Uterus (tissue), 4 donors: ENCODE data around the gene ESRRG. TPM values are rescaled to one million over a fixed set of nuclear protein-coding genes. Genes with fewer than 3 reads are reported as not detected.

Source experiments
- DNase-seq, 2 donors: peaks; one replicate each; pipeline ENCODE4 v3.0.0-alpha.2; 2019 to 2020
- H3K27ac ChIP-seq, 2 donors: fragments of 200-600 bp; sonication (generic); 1 replicate in 1 of 2; 2 replicates in 1 of 2; pipeline ENCODE4 v1.5.1; 2016 to 2018
- H3K27me3 ChIP-seq, 2 donors: fragments of 200-600 bp; sonication (generic); one replicate each; pipeline ENCODE4 v1.5.1; 2018 to 2019; ENCODE audit warnings: control low read depth in 1 of 2
- H3K36me3 ChIP-seq, 2 donors: fragments of 200-600 bp; sonication (generic); one replicate each; pipeline ENCODE4 v1.5.1; 2019; ENCODE audit warnings: control low read depth in 1 of 2
- H3K4me1 ChIP-seq, 2 donors: fragments of 200-600 bp; sonication (generic); one replicate each; pipeline ENCODE4 v1.5.1; 2018 to 2019; ENCODE audit warnings: control low read depth in 1 of 2
- H3K4me3 ChIP-seq, 2 donors: fragments of 200-600 bp; sonication (generic); 1 replicate in 1 of 2; 2 replicates in 1 of 2; pipeline ENCODE4 v1.5.1; 2018 to 2019; ENCODE audit warnings: mild to moderate bottlenecking in 1 of 2
- H3K9me3 ChIP-seq, 2 donors: fragments of 200-600 bp; sonication (generic); one replicate each; pipeline ENCODE4 v1.5.1; 2019; ENCODE audit warnings: control low read depth in 1 of 2
- CTCF ChIP-seq, 4 experiments: fragments of 200-600 bp in 2 of 4; fragments of 450-650 bp in 2 of 4; sonication (generic) in 2 of 4; IDR thresholded peaks; one replicate each; pipeline ENCODE4 v1.5.1; 2016 to 2019; ENCODE audit warnings: antibody characterized with exemption in 4 of 4, mild to moderate bottlenecking in 2 of 4, moderate library complexity in 1 of 4
- POLR2A ChIP-seq, 2 donors: fragments of 450-650 bp; IDR thresholded peaks; one replicate each; pipeline ENCODE4 v1.6.1; 2016; ENCODE audit warnings: antibody characterized with exemption in 2 of 2, mild to moderate bottlenecking in 1 of 2, moderate library complexity in 1 of 2
- intact Hi-C: fragments of 100-400 bp; cut with DNase I; formaldehyde crosslinking; loops from one replicate; pipeline ENCODE4 v1.15.1; 2023; ENCODE audit warnings: low total_unique reads
- total RNA-seq, 4 donors: library from RNA; depleted of rRNA in 3 of 4; stranded (reverse); fragments of >200 nt in 3 of 4; gene quantifications; one replicate each; pipeline versions ENCODE4 v1.1.0 to v1.2.4, GENCODE V29; 2014 to 2023
- donor health status: DM: yes; HTN: yes; CAD: no.

ESRRG gene
- total RNA-seq, 4 donors from 2014 or later, result 0.21 to 14.6 (median 0.29) TPM; not detected in 1

GRCh38 chr1:216466162-216466801 lies 256.9 kb downstream of the ESRRG start:
- H3K27ac ChIP-seq, result no peak overlapping the region

GRCh38 chr1:216464489-216464888 lies 258.7 kb downstream of the ESRRG start:
- TF ChIP-seq POLR2A (IDR thresholded peaks at IDR 0.05) (no peak), CTCF (IDR thresholded peaks at IDR 0.05) (no peak)
- Histone ChIP-seq H3K4me1 (no peaks in the 10 kb centered on the region), H3K9me3 (no peaks in the 10 kb centered on the region), H3K4me3 (no peak overlapping the region), H3K36me3 (no peaks in the 10 kb centered on the region), H3K27me3 (no peaks in the 10 kb centered on the region), H3K27ac (no peak overlapping the region)
- intact Hi-C loops, result no loop called here
- no peak for DNase-seq

More at GRCh38 chr1:216466162-216466801, 256.9 kb downstream of the ESRRG start:
- Histone ChIP-seq H3K4me3 (no peak overlapping the region), H3K4me1 (no peaks in the 10 kb centered on the region), H3K36me3 (no peaks in the 10 kb centered on the region), H3K27me3 (no peaks in the 10 kb centered on the region), H3K9me3 (no peaks in the 10 kb centered on the region)
- intact Hi-C loops, result no loop called here
- TF ChIP-seq POLR2A (IDR thresholded peaks at IDR 0.05) (no peak), CTCF (IDR thresholded peaks at IDR 0.05) (no peak)
- DNase-seq, result no peak

GRCh38 chr1:216462066-216462775 lies 261.0 kb downstream of the ESRRG start:
- no peaks in the 10 kb centered on the region for H3K9me3 ChIP-seq
- intact Hi-C loops, result no loop called here
- H3K27ac ChIP-seq, result no peak overlapping the region
- no peaks in the 10 kb centered on the region for H3K36me3 ChIP-seq
- H3K4me3 ChIP-seq, result no peak overlapping the region
- no peaks in the 10 kb centered on the region for H3K27me3 ChIP-seq
- DNase-seq, result no peak
- TF ChIP-seq CTCF (IDR thresholded peaks at IDR 0.05), result no peak
- no peak for TF ChIP-seq POLR2A (IDR thresholded peaks at IDR 0.05)
- no peaks in the 10 kb centered on the region for H3K4me1 ChIP-seq

GRCh38 chr1:216461466-216461865 lies 261.8 kb downstream of the ESRRG start:
- no peak for TF ChIP-seq POLR2A (IDR thresholded peaks at IDR 0.05)
- TF ChIP-seq CTCF (IDR thresholded peaks at IDR 0.05), result no peak
- no peak for DNase-seq

GRCh38 chr1:216459651-216460207 lies 263.5 kb downstream of the ESRRG start:
- H3K4me1 ChIP-seq, result no peaks in the 10 kb centered on the region
- H3K27ac ChIP-seq, result no peak overlapping the region
- H3K9me3 ChIP-seq, result no peaks in the 10 kb centered on the region
- no peaks in the 10 kb centered on the region for H3K36me3 ChIP-seq
- intact Hi-C loops, result no loop called here
- no peaks in the 10 kb centered on the region for H3K27me3 ChIP-seq
- TF ChIP-seq POLR2A (IDR thresholded peaks at IDR 0.05) (no peak), CTCF (IDR thresholded peaks at IDR 0.05) (no peak)
- H3K4me3 ChIP-seq, result no peak overlapping the region
- DNase-seq, result no peak

More at GRCh38 chr1:216461466-216461865, 261.8 kb downstream of the ESRRG start:
- intact Hi-C loops, result no loop called here
- no peak overlapping the region for H3K27ac ChIP-seq
- no peaks in the 10 kb centered on the region for H3K4me1 ChIP-seq
- no peaks in the 10 kb centered on the region for H3K36me3 ChIP-seq
- H3K9me3 ChIP-seq, result no peaks in the 10 kb centered on the region
- H3K27me3 ChIP-seq, result no peaks in the 10 kb centered on the region
- no peak overlapping the region for H3K4me3 ChIP-seq
